GM04503 (cell line): ENCODE results near the gene PDILT.
"Not testable (repeated sequence)": the region's sequence is repeated elsewhere in the genome, so short reads cannot be mapped to it uniquely, and the experiment has no call there.

ENCODE experiments used
- DNase-seq: peaks from one replicate; pipeline ENCODE4 v3.0.0-alpha.2; 2012; ENCODE audit warnings: low read depth

Gene PDILT

DNA sequence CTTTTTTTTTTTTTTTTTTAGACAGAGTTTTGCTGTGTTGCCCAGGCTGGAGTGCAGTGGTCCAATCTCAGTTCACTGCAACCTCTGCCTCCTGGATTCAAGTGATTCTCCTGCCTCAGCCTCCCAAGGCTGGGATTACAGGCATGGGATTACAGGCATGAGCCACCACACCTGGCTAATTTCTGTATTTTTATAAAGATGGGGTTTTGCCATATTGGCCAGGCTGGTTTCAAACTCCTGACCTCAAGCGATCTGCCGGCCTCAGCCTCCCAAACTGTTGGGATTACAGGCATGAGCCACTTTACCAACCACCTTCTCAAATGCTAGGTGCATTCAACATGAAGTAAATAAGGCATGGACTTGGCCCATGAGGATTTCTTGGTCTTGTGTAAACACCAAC is 83.5 kb downstream of the PDILT start:
- DNase-seq: not testable (repeated sequence)

DNA sequence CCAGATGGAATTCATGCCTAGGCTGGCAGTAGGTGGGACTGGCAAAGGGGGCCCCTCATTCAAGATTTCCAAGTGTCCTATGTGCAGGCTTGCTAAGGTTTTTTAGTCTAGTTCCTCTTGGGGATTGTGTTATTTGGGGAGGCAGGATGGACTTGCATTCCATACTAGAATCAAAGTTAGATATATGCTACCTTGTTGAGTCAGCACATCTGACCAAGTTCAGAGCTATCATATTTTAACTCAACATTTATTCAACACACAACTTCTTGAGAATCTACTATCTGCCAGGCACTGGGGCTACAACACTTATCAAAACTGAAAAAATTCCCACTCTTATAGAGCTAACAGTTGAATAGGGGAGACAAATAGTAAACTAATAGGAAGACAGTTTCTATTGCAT is 83.9 kb downstream of the PDILT start:
- no peak for DNase-seq

DNA sequence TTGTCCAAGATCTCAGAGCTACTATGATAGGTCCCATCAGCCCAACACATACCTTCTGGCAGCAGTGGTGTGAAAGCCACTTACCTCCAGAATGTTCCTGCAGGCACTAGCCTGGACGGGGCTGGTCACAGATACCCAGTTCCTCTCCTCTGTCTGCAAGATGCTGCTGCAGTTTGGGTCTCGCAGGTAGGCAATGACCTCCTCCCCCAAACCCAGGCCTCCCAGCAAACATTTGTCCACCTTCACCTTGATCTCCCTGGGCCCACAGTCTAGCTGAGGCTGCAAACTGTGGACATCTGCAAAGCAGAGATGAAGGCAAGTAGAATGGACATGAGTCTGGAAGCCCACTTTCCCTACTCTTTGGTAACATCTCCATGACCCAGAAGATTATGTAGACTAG is 84.4 kb downstream of the PDILT start:
- no peak for DNase-seq

DNA sequence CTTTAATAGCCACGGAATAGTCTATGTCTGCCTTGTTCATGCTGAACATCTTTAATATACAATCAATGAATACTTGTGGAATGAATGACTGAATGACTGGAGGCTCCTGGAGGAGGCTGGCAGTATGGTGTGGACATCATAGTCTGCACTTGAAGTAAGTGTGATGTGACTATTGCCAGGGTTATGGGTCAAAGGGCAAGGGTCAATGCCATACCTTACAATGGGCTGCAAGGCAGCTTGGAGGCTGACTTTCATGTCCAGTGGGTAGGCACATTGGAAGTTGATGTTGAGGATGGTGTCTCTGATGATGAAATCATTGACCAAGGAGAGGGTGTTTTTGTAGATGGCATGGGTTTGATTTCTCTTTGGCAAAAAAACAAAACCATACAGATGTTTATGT is 85.1 kb downstream of the PDILT start:
- DNase-seq: no peak

DNA sequence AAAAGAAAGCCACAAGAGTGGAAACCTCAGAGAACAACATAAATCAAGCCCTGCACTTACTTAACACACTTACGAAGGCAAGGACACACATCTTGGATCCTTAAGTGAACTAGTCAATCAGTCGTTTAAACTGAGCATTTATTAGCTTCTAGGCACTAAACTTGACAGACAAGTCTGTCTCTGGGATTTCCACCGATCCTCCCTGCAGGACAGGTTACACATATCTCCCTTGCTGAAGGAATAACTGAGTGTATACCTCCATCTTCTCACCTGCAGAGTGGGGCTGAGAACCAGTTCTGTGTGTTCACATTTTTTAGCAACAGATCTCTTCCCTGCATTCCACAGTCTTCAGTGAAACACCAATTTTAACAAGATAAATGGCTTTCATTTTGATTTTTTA is 86.1 kb downstream of the PDILT start:
- no peak for DNase-seq

DNA sequence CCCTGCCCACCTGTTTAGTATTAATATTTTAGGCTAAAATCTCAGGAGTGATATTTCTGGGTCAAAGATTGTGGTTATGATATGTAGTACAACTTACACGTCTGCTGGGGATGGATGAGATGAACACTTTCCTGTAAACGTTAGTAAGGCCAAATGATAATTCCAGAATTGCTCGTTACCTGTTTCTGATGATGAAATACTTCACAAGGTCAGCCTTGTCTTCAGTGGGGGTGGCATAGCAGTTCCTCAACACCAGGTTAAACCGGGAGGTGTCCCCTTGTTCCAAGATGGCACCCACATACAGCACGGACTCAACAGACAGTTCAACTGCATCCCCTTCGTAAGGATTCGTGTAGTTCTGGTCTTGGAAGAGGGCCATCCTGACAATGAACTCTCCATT is 86.5 kb downstream of the PDILT start:
- DNase-seq: no peak

DNA sequence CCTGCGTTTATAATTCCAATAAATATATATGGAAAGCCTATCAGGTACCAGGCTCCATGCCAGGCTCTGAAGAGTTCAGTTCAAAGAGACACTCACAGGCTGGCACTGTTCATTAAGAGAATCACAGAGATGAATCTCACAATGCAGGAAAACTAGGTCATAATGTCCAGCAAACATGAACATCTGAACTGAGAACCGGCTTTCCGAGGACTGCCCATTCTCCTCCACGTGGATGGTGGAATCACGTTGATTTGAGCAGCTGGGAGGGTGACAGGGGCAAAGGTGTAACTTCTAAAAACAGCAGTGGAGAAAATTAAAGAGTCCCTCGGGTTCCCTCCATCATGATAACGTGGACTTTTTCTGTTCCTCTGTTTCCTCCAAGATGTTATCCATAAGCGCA is 87.4 kb downstream of the PDILT start:
- no peak for DNase-seq

DNA sequence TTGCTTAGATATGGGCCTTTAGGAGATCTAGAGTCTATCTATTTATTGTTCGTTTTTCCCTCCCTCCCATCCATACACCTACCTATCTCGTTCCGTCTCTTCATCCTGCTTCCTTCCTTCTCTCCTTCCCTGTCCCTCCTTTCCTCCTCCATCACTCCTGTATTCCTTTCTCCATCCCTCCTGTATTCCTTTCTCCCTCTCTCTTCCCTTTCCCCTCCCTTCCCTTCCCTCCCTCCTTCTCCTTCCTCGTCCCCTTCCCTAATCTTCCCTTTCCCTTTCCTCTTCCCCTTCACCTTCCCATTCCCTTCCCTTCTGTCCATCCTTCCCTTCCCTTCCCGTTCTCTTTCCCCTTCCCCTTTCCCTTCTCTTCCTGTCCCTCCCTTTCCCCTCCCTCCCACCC is 87.8 kb downstream of the PDILT start:
- no peak for DNase-seq

DNA sequence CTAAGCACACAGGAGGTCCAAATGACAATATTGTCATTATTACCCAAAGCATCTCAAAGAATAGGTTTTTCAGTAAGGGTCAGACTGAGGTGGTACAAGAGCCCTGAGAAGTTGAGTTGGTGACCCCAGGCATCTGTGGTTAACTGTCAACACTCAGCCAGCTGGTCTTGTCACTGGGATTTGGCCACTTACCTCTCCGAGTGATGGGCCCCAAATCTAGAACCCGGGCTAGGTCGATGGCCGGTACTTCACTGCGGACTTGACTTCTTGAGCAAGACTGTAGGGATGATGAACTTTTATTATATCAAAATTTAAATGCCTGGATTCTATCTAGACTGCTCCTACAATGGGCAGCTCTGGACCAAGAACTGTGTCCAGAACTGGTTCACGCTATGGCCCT is 88.8 kb downstream of the PDILT start:
- no peak for DNase-seq

DNA sequence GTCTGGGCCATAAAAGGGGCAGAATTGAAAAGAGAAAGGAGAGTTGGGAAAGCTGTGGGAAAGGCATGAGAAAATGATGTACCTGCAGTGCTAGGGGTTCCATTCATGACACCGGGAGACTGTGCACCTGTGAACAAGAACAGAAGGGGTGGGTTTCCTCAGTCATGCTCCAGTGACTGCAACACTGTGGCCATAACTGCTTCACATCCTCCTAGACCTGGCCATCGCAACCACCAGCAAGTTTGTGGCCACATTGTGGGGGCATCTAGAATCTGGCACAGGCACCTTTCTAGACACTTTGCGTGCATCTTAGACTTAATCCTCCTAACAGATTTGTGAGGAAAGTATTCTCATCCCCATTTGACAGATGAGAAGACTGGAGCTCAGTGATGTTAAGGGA is 90.0 kb downstream of the PDILT start:
- DNase-seq: no peak

DNA sequence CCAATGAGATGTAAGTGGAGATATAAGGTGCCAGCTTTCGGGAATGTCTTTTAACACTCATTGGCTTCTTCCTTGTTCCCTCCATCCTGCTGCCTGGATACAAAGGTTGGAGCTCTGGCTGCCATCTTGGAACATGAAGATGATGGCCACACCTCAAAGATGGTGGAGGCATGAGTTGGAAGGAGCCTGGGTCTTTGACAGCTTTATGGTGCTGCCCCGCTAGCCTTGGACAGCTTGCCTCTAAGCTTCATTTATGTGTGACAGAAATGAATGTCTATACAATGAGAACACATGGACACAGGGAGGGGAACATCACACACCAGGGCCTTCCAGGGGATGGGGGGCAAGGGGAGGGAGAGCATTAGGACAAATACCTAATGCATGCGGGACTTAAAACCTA is 90.8 kb downstream of the PDILT start:
- DNase-seq: no peak

DNA sequence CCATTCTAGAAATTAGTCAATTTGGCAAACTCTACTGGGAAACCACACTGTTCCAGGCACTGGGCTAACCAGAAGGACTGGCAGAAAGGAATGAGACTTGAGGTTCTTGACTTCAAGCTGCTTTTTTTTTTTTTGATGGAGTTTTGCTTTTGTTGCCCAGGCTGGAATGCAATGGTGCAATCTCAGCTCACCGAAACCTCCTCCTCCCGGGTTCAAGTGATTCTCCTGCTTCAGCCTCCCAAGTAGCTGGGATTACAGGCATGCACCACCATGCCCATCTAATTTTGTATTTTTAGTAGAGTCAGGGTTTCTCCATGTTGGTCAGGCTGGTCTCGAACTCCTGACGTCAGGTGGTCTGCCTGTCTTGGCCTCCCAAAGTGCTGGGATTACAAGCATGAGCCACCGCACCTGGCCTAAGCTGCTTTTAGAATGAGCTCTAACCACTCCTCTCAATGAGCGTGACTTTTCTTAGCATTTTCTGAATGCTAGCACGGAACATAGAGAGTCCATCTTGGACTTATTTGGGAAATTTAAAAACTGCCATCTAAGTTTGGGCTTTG is 91.9 kb downstream of the PDILT start:
- DNase-seq: not testable (repeated sequence)

DNA sequence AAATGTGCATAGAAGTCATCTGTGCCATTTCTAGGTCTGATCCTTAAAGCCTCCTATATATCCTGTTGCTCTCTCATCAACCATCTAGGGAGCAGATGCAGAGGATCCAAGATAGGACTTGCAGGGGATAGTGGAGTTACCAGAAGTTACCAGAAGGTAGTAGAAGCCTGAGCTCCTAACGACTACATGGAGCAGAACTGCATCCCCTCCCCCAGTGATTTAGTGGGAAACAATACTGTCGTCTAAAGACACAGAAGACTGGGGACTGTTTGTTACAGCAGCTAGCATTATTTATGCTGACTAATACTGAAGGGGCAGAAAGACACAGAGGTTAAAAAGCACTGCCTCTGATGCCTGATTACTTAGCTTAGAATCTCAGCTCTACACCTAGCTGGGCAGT is 93.0 kb downstream of the PDILT start:
- DNase-seq: no peak

DNA sequence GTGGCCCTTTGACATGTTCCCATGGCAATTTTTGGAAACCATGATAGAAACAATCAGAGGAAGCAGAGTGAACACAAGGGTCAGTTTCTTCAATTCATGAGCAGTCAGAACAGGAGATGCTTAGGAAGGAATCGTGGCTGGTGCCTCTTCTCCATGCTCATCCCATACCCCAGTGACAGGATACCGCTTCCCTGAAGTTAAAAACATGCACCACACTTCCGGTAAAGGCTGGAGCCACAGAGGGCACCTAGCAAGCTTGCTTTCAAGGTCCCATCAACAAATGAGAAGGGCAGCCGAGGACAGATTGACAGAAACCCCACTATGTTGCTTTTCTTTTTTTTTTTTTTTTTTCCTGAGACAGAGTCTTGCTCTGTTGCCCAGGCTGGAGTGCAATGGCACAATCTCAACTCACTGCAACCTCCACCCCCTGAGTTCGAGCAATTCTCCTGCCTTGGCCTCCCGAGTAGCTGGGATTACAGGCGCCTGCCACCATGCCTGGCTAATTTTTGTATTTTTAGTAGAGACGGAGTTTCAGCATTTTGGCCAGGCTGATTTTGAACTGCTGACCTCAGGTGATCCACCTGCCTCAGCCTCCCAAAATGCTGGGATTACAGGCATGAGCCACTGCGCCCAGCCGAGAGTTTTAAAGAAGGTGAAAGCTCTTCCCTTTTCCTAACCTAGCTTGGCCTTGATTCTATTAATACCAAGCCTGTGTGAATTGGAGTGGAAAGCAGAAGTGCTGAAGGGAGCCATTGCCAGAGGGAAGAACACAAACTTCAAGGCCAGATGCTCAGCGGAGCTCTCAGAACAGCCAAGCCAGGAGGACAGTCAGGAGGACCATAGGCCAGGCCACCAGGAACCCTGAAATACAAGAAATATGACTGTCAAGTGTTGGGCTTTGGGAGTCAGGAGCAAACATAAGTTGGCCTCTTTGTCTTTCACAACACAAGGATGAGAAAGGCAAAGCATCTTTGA is 93.8 kb downstream of the PDILT start:
- no peak for DNase-seq

DNA sequence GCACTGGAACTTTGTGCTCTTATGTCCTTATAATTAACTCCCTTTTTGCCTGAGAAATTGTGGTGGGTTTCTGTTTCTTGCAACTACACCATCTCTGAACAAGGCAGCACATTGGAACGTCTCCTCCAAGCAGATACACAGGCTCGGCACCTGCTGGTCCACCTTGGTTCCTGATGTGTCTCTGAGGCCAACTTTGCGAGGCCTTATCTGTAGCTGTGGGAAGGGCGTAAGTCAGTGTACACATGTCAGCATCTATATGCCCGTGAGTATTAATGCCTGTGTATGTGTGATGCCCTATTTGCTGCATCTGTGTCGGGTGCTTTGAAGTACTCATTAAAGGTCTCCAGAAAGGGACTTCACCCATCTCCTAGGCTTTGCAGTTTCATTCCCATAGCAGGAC is 94.8 kb downstream of the PDILT start:
- no peak for DNase-seq
